D341Med (cell line): ENCODE results near the gene FAS.

ENCODE experiments used
- DNase-seq: peaks from one replicate; pipeline ENCODE4 v3.0.0; 2012; ENCODE audit warnings: low spot score

Gene FAS

GRCh38 chr10:88971221-88972061 is 19.2 kb upstream of the FAS start:
- no peak for DNase-seq

GRCh38 chr10:88974012-88974411 is 16.6 kb upstream of the FAS start:
- no peak for DNase-seq

DNA sequence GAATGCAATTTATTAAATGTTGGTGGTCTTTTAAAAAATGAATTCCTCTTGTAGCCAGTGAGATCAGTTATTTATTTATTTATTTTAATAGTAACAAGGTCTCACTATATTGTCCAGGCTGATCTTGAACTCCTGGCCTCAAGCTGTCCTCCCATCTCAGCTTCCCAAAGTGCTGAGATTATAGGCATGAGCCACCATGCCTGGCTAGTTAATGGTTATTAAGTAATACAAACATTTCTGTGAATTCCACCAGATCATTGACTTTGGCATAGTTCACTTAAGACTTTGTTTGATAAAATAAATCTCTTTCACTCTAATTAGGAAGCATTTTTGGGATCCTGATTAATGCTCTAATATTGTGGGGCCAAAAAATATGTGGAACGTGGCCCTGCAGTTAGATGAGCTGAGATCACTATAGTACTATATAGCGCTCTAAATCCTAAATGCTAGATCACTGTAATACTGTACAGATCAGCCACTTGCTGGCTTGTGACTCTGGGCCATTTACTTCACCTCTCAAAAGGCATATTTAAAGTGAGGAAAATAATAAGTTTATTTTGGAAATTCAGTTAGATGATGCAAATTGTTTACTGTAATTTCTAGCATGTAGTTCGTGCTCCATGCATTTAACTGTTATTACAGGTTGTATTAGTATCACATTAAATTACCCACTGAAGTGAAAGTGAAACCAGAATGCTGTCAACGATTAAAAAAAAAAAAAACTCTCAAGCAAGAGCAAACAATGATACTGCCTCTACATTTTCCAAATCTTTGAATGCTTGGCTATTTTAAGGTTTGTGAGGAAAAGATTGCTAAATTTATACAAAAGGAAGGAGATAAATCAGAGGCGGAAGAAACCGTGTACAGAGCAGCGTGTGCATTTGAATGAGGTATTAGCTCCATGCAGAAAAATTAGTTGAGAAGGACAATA is 15.9 kb upstream of the FAS start:
- DNase-seq: no peak

GRCh38 chr10:88975377-88975720 is 15.2 kb upstream of the FAS start:
- DNase-seq: no peak

- no peak for DNase-seq
Observed at GRCh38 chr10:88978463-88978862, 12.1 kb upstream of the FAS start.

GRCh38 chr10:88979153-88979562 is 11.4 kb upstream of the FAS start:
- DNase-seq: no peak

GRCh38 chr10:88979603-88980002 is 11.0 kb upstream of the FAS start:
- DNase-seq: no peak

- no peak for DNase-seq
Observed at GRCh38 chr10:88980247-88980646, 10.4 kb upstream of the FAS start.

- DNase-seq: no peak
Observed at GRCh38 chr10:88980800-88981199, 9.8 kb upstream of the FAS start.

GRCh38 chr10:88981435-88981834 is 9.2 kb upstream of the FAS start:
- DNase-seq: no peak

- DNase-seq: no peak
Observed at GRCh38 chr10:88982366-88982765, 8.2 kb upstream of the FAS start.

- no peak for DNase-seq
Observed at GRCh38 chr10:88983206-88983605, 7.4 kb upstream of the FAS start.

GRCh38 chr10:88983939-88984338 is 6.7 kb upstream of the FAS start:
- DNase-seq: no peak

- DNase-seq: no peak
Observed at GRCh38 chr10:88984525-88984924, 6.1 kb upstream of the FAS start.

DNA sequence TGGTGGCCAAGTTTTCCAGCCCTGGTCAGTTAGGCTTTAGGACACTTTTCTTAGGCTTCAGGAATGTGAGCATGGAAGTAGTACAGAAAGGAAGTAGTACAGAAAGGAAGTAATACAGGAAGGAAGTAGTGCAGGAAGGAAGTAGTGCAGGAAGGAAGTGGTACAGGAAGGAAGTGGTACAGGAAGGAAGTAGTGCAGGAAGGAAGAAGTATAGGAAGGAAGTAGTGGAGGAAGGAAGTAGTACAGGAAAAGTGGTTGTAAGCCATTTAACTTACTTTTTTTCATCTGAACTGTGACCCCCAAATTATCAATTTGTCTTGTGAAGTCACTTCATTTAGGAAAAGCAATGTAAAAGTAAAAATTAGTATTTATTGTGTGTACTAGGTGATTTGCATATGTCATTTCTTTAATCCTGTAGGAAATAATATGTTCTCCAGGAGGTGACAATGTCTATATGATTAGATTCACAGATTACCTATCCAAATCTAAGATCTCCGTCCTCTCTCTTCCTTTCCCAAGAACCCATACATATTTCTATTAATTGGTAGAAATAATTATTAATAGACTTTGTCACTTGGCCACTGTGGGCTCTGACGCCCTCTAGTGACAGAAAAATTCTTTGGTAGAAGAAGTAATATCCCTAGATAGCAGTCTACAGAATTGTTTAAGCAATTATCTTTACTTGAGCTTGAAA is 3.9 kb upstream of the FAS start:
- DNase-seq: peak; percentile 17

GRCh38 chr10:88987243-88987725 is 3.3 kb upstream of the FAS start:
- DNase-seq: no peak

GRCh38 chr10:88987840-88988239 is 2.8 kb upstream of the FAS start:
- no peak for DNase-seq

DNA sequence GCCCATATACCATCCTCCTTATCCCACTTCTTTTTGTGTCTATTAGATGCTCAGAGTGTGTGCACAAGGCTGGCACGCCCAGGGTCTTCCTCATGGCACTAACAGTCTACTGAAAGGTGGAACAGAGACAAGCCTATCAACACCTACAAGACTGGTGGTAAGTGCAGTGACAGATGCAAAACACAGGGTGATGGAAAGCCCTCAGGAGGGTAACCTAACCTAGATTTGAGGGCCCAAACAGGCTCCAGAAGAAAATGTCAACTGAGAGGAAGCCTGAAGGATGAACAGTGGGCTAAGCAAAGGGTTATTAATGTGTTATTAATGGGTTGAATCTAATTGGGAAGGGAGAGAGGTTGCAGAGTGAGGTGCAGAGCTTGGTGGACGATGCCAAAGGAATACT is 1.2 kb upstream of the FAS start:
- no peak for DNase-seq

GRCh38 chr10:88989824-88990383 is 694 bp upstream of the FAS start:
- DNase-seq: no peak

- peak; percentile 41 for DNase-seq
Observed at GRCh38 chr10:88991161-88991898, 732 bp downstream of the FAS start.

GRCh38 chr10:88991899-88992320 is 1.3 kb downstream of the FAS start:
- DNase-seq: no peak
